Right cardiac atrium (tissue), 5 donors: Measurements from ENCODE around the gene CREG2. TPM values are rescaled to one million over a fixed set of nuclear protein-coding genes. Genes with fewer than 3 reads are reported as not detected.

Experiments
- ATAC-seq, 2 donors: fragments of 200-7000 bp; cut with Tn5 transposase; one replicate each; pipeline versions ENCODE4 v1.8.0 to v1.9.1; 2020; ENCODE audit warnings: moderate library complexity in 2 of 2, mild to moderate bottlenecking in 1 of 2
- DNase-seq, 3 donors: peaks; one replicate each; pipeline ENCODE4 v3.0.0-alpha.2; 2020
- H3K27ac ChIP-seq: one replicate; pipeline ENCODE4 v1.5.1; 2013; ENCODE audit warnings: mild to moderate bottlenecking, low read length, control low read depth, moderate library complexity
- H3K27me3 ChIP-seq: one replicate; pipeline ENCODE4 v1.6.1; 2013; ENCODE audit not compliant: control insufficient read depth, insufficient read depth
- H3K4me1 ChIP-seq: one replicate; pipeline ENCODE4 v1.6.1; 2013; ENCODE audit warnings: low read length; ENCODE audit not compliant: control insufficient read depth, insufficient read depth
- H3K4me3 ChIP-seq: one replicate; pipeline ENCODE4 v1.5.1; 2013; ENCODE audit warnings: low read length, control low read depth
- H3K9me3 ChIP-seq: one replicate; pipeline ENCODE4 v1.6.1; 2013; ENCODE audit warnings: low read length; ENCODE audit not compliant: control insufficient read depth
- WGBS: extraction: QIAGEN DNeasy Blood & Tissue Kit; methylation state at CpG from one replicate; pipeline ENCODE4 v1.1.7; 2013; 5-methylcytosine and 5-hydroxymethylcytosine counted together
- intact Hi-C, 4 donors: fragments of 100-400 bp; cut with DNase I; formaldehyde crosslinking; loops; one replicate each; pipeline versions ENCODE4 v1.11.0 to v1.14.0; 2022 to 2023
- polyA plus RNA-seq: library from polyadenylated mRNA; stranded (reverse); fragments of 200-250 nt; gene quantifications from one replicate; pipeline ENCODE4 v1.2.3, GENCODE V29; 2013
- total RNA-seq, 4 donors: library from RNA; stranded (reverse); fragmentation: NEBNext Ultra II Directional; extraction: Animal tissue kit (Norgen Biotek cat#: 25700); gene quantifications; one replicate each; pipeline ENCODE4 v1.2.1, GENCODE V29; 2021
- donor health status: healthy with polysubstance abuse.
- donor health status: DM: no; HTN: yes; CAD: no.
- donor health status: DM: no; HTN: no; CAD: no.
- donor health status: DM: no; HTN: yes; CAD: no; lungs with severe emphysema.
- donor health status: DM: yes; HTN: yes; CAD: no.

The CREG2 gene
- total and polyA plus RNA-seq, 5 donors = 0.14 to 1.0 (median 0.19) TPM

- intact Hi-C loops = no loop called here
- H3K27me3 ChIP-seq = no peaks in the 10 kb centered on the region
- peaks cover 19% of the 10 kb centered on the region for H3K4me1 ChIP-seq
- WGBS = 61% methylated on average over 7 of the region's 7 CpGs
- peak overlapping the region; percentile 70 for H3K4me3 ChIP-seq
- H3K27ac ChIP-seq = peak overlapping the region; percentile 6
- DNase-seq (no peak), ATAC-seq (no peak)
- no peaks in the 10 kb centered on the region for H3K9me3 ChIP-seq
These were observed 81.7 kb downstream of the CREG2 start for GRCh38 chr2:101305492-101306078.

DNA sequence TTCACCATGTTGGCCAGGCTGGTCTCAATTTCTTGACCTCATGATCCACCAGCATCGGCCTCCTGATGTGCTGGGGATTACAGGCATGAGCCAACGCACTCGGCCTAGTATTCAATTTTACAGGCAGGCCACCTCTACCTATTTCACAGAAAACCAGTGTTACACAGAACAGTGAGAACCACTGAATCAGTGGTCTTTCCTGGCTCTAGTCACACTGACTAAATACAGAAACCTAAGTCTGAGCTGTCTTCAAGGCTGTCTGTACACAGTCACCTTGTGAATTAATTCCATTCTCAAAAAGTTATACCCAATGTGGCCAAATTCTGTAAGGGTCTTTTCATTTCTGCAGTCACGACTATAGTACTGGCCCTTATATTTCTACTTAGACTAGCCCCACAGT, 82.3 kb downstream of the CREG2 start:
- ATAC-seq = no peak
- DNase-seq = no peak
- H3K27ac ChIP-seq = no peak overlapping the region
- intact Hi-C loops = no loop called here
- peak overlapping the region; percentile 4 for H3K4me3 ChIP-seq
- no peaks in the 10 kb centered on the region for H3K27me3 ChIP-seq
- H3K9me3 ChIP-seq = no peaks in the 10 kb centered on the region
- WGBS = 80% methylated on average over 4 of the region's 4 CpGs
- H3K4me1 ChIP-seq = peaks cover 19% of the 10 kb centered on the region

GRCh38 chr2:101303688-101304087, 83.6 kb downstream of the CREG2 start:
- intact Hi-C loops = no loop called here
- H3K4me1 ChIP-seq = peaks cover 24% of the 10 kb centered on the region
- no peaks in the 10 kb centered on the region for H3K9me3 ChIP-seq
- no peaks in the 10 kb centered on the region for H3K27me3 ChIP-seq
- DNase-seq (no peak), ATAC-seq (no peak)
- WGBS = 92% methylated on average over 1 of the region's 1 CpG
- no peak overlapping the region for H3K4me3 ChIP-seq
- no peak overlapping the region for H3K27ac ChIP-seq

- no peaks in the 10 kb centered on the region for H3K9me3 ChIP-seq
- no peak for ATAC-seq
- DNase-seq = no peak
- H3K27me3 ChIP-seq = no peaks in the 10 kb centered on the region
- H3K27ac ChIP-seq = no peak overlapping the region
- WGBS = 82% methylated on average over 4 of the region's 4 CpGs
- no peak overlapping the region for H3K4me3 ChIP-seq
- intact Hi-C loops = no loop called here
- H3K4me1 ChIP-seq = peaks cover 26% of the 10 kb centered on the region
These were observed 85.3 kb downstream of the CREG2 start for GRCh38 chr2:101302016-101302415.

DNA sequence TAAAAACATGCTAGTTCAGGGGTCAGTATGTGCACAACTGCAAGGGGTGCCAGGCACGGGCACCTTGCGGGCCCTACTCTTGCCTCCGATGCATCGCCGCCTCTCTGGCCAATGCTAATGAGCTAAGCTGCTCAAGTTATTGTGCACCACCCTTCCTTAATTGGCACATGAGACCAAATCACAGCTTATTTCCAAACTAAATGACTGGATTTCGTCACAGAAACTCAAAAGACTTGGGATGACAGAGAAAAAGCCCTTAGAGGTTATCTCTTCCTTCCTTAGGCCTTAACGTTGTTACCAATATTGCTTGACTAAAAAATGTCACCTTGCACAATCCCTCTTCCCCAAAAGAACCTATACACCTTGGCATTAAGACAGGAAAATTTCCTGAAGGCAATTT, 86.5 kb downstream of the CREG2 start:
- intact Hi-C loops = no loop called here
- H3K4me1 ChIP-seq = peaks cover 23% of the 10 kb centered on the region
- no peak overlapping the region for H3K27ac ChIP-seq
- DNase-seq = no peak
- 61% methylated on average over 7 of the region's 7 CpGs for WGBS
- no peak for ATAC-seq
- no peak overlapping the region for H3K4me3 ChIP-seq
- no peaks in the 10 kb centered on the region for H3K9me3 ChIP-seq
- no peaks in the 10 kb centered on the region for H3K27me3 ChIP-seq

DNA sequence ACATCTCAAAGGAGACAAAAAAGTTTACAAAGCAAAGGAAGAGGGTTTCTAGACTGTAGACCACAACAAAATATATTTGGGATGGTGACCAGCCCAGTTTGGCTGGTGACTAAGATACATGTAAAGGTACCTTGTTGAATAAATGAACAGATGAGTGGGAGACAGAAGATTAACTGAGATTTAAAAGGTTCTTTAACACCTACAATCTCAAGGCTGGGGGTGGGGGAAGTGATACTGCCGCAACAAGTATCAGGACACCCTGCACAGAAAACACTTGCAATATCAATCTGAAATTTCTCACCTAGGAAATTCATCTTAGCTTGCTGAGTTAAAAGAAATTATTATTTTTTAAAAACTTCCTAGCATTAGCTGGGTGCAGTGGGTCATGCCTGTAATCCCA, 87.1 kb downstream of the CREG2 start:
- Histone ChIP-seq H3K27ac (no peak overlapping the region), H3K27me3 (no peaks in the 10 kb centered on the region), H3K4me3 (no peak overlapping the region), H3K9me3 (no peaks in the 10 kb centered on the region), H3K4me1 (peaks cover 21% of the 10 kb centered on the region)
- 75% methylated on average over 1 of the region's 1 CpG for WGBS
- no peak for DNase-seq
- intact Hi-C loops = no loop called here
- no peak for ATAC-seq

GRCh38 chr2:101299604-101300003, 87.7 kb downstream of the CREG2 start:
- DNase-seq (no peak), ATAC-seq (peak in 1 of 2 donors; percentile 20)
- no peak overlapping the region for H3K4me3 ChIP-seq
- H3K9me3 ChIP-seq = no peaks in the 10 kb centered on the region
- no peaks in the 10 kb centered on the region for H3K27me3 ChIP-seq
- intact Hi-C loops = no loop called here
- H3K27ac ChIP-seq = no peak overlapping the region
- peaks cover 18% of the 10 kb centered on the region for H3K4me1 ChIP-seq
- WGBS = 55% methylated on average over 6 of the region's 6 CpGs

GRCh38 chr2:101297383-101297782, 89.9 kb downstream of the CREG2 start:
- WGBS = 88% methylated on average over 2 of the region's 2 CpGs
- intact Hi-C loops = no loop called here
- no peak for DNase-seq
- ATAC-seq = no peak
- Histone ChIP-seq H3K27ac (no peak overlapping the region), H3K4me3 (no peak overlapping the region), H3K9me3 (no peaks in the 10 kb centered on the region), H3K27me3 (no peaks in the 10 kb centered on the region), H3K4me1 (peaks cover 14% of the 10 kb centered on the region)

DNA sequence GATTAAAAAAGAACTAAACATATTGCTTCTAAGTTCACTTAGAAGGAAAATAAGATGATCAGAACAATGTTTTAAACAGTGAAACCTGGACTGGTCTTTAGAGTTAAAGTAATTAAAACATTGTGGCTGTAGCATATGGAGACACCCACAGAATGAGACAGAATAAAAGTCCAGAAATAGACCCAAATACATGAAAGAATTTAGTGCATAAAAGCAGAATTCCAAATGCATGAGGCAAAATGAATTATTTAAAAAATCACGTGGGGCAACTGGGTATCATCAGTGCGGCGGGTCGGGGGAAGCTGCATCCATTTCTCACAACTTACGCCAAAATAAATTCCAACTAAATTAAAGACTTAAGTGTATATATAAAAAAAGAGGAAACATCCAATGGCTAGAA, 90.9 kb downstream of the CREG2 start:
- Histone ChIP-seq H3K27me3 (no peaks in the 10 kb centered on the region), H3K4me1 (peaks cover 14% of the 10 kb centered on the region), H3K9me3 (no peaks in the 10 kb centered on the region), H3K4me3 (no peak overlapping the region), H3K27ac (no peak overlapping the region)
- 84% methylated on average over 5 of the region's 5 CpGs for WGBS
- intact Hi-C loops = no loop called here
- no peak for DNase-seq
- ATAC-seq = no peak

DNA sequence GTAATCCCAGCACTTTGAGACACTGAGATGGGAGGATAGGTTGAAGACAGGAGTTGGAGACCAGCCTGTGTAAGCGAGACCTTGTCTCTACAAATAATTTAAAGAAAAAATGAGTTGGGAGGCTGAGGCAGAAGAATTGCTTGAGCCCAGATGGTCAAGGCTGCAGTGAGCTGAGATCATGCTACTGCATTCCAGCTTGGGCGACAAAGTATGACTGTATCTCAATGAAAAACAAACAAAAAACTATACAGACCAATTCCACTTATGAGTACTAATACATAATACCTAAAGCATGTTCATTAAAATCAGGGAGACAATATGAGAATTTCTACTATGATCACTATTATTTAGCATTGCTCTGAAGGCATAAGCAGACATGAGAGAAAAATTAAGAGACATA, 91.4 kb downstream of the CREG2 start:
- DNase-seq = no peak
- 70% methylated on average over 2 of the region's 2 CpGs for WGBS
- H3K27me3 ChIP-seq = no peaks in the 10 kb centered on the region
- H3K4me1 ChIP-seq = peaks cover 14% of the 10 kb centered on the region
- no peaks in the 10 kb centered on the region for H3K9me3 ChIP-seq
- ATAC-seq = no peak
- H3K4me3 ChIP-seq = no peak overlapping the region
- no peak overlapping the region for H3K27ac ChIP-seq
- intact Hi-C loops = no loop called here
